ENCODE measurements around the gene PSAPL1.

The PSAPL1 gene

GRCh38 chr4:7403001-7403400 is 31.7 kb downstream of the PSAPL1 start:
- no peak for DNase-seq (ENCODE audit: low read depth)

GRCh38 chr4:7402526-7402925 is 32.2 kb downstream of the PSAPL1 start:
- no peak overlapping the region for H3K4me3 ChIP-seq (ENCODE audit: low read length)
- no peak for DNase-seq (ENCODE audit: low read depth)
- no peak for TF ChIP-seq CTCF (conservative IDR thresholded peaks at IDR 0.05; ENCODE audit: low read depth, low read length)

More at GRCh38 chr4:7403001-7403400, 31.7 kb downstream of the PSAPL1 start:
- no peak overlapping the region for H3K4me3 ChIP-seq (ENCODE audit: low read length)
- no peak for TF ChIP-seq CTCF (conservative IDR thresholded peaks at IDR 0.05; ENCODE audit: low read depth, low read length)

GRCh38 chr4:7400671-7401298 is 33.9 kb downstream of the PSAPL1 start:
- no peak for TF ChIP-seq CTCF (conservative IDR thresholded peaks at IDR 0.05; ENCODE audit: low read depth, low read length)
- no peak for DNase-seq (ENCODE audit: low read depth)
- H3K4me3 ChIP-seq (ENCODE audit: low read length) = no peak overlapping the region

- H3K4me3 ChIP-seq (ENCODE audit: low read length) = no peak overlapping the region
- DNase-seq (ENCODE audit: low read depth) = no peak
- no peak for TF ChIP-seq CTCF (conservative IDR thresholded peaks at IDR 0.05; ENCODE audit: low read depth, low read length)
Measured at GRCh38 chr4:7399440-7400234, 35.1 kb downstream of the PSAPL1 start.

- no peak for DNase-seq (ENCODE audit: low read depth)
- TF ChIP-seq CTCF (conservative IDR thresholded peaks at IDR 0.05; ENCODE audit: low read depth, low read length) = no peak
- no peak overlapping the region for H3K4me3 ChIP-seq (ENCODE audit: low read length)
Measured at GRCh38 chr4:7398788-7399439, 35.8 kb downstream of the PSAPL1 start.

- peak; percentile 47 for DNase-seq (ENCODE audit: low read depth)
- peak; percentile 37 for TF ChIP-seq CTCF (conservative IDR thresholded peaks at IDR 0.05; ENCODE audit: low read depth, low read length)
- no peak overlapping the region for H3K4me3 ChIP-seq (ENCODE audit: low read length)
Measured at GRCh38 chr4:7398104-7398423, 36.7 kb downstream of the PSAPL1 start.
